K562 (cell line): ENCODE data around the gene GAPVD1. TPM values are rescaled to one million over a fixed set of nuclear protein-coding genes. Genes with fewer than 3 reads are reported as not detected.

ENCODE experiments used
- ARNT ChIP-seq, 2 experiments: fragments of 450-650 bp; IDR thresholded peaks; 2 replicates each; pipeline ENCODE4 v1.6.1; 2016; ENCODE audit warnings: mild to moderate bottlenecking in 1 of 2
- ETV6 ChIP-seq, 3 experiments: fragments of 150-350 bp in 1 of 3; sonication (generic) in 1 of 3; formaldehyde crosslinking in 1 of 3; IDR thresholded peaks; 2 replicates each; pipeline versions ENCODE4 v1.6.1 to v1.8.0; 2014 to 2022; ENCODE audit warnings: borderline replicate concordance in 2 of 3, low read depth in 2 of 3, antibody characterized with exemption in 1 of 3, low read length in 1 of 3, mild to moderate bottlenecking in 1 of 3, missing genetic modification reagents in 1 of 3
- GABPB2 ChIP-seq: fragments of 250-450 bp; sonication (Bioruptor Pico); conservative IDR thresholded peaks from 2 replicates; pipeline ENCODE4 v1.5.1; 2021; ENCODE audit warnings: mild to moderate bottlenecking
- HBP1 ChIP-seq: fragments of 450-650 bp; formaldehyde crosslinking; IDR thresholded peaks from 2 replicates; pipeline ENCODE4 v1.4.0; 2022; ENCODE audit warnings: missing genetic modification characterization
- HDAC6 ChIP-seq: IDR thresholded peaks from 2 replicates; pipeline ENCODE4 v1.6.1; 2012; ENCODE audit warnings: low read depth, mild to moderate bottlenecking, control low read depth, inconsistent platforms, low read length, moderate library complexity
- JUN ChIP-seq, 2 experiments: sonication (generic) in 1 of 2; formaldehyde crosslinking in 1 of 2; IDR thresholded peaks; 2 replicates each; pipeline versions ENCODE4 v1.6.1 to v1.8.0; 2012 to 2022; ENCODE audit warnings: borderline replicate concordance in 2 of 2, mild to moderate bottlenecking in 2 of 2, improper control_type of control experiment in 1 of 2, low read depth in 1 of 2, low read length in 1 of 2, missing genetic modification reagents in 1 of 2
- NCOA4 ChIP-seq: fragments of 450-650 bp; IDR thresholded peaks from 2 replicates; pipeline ENCODE4 v1.6.1; 2018; ENCODE audit warnings: mild to moderate bottlenecking; ENCODE audit not compliant: partially characterized antibody
- PKNOX1 ChIP-seq: fragments of 450-650 bp; IDR thresholded peaks from 2 replicates; pipeline ENCODE4 v1.6.1; 2016
- PRPF4 ChIP-seq: fragments of 200-400 bp; formaldehyde crosslinking; IDR thresholded peaks from one replicate; pipeline ENCODE4 v1.6.1; 2017; ENCODE audit warnings: low read length, low read depth, mild to moderate bottlenecking; ENCODE audit not compliant: insufficient read depth, poor library complexity, severe bottlenecking
- SMAD3 ChIP-seq: fragments of 450-650 bp; formaldehyde crosslinking; conservative IDR thresholded peaks from 2 replicates; pipeline ENCODE4 v1.4.0; 2020; ENCODE audit warnings: mild to moderate bottlenecking
- SMARCE1 ChIP-seq: fragments of 450-650 bp; IDR thresholded peaks from 2 replicates; pipeline ENCODE4 v1.7.1; 2016; ENCODE audit warnings: mild to moderate bottlenecking
- SMC3 ChIP-seq: conservative IDR thresholded peaks from 2 replicates; pipeline ENCODE4 v1.6.1; 2011; ENCODE audit warnings: low read depth, low read length, improper control_type of control experiment; ENCODE audit not compliant: insufficient read depth
- U2AF2 ChIP-seq: fragments of 200-400 bp; formaldehyde crosslinking; optimal IDR thresholded peaks from 2 replicates; pipeline ENCODE3; 2017; ENCODE audit warnings: low read depth, mild to moderate bottlenecking, low read length
- YY1 ChIP-seq, 3 experiments: IDR thresholded peaks; 2 replicates each; pipeline ENCODE4 v1.6.1; 2011; ENCODE audit warnings: low read length in 2 of 3, mild to moderate bottlenecking in 2 of 3, moderate library complexity in 2 of 3, borderline replicate concordance in 1 of 3, control low read depth in 1 of 3, low read depth in 1 of 3; ENCODE audit not compliant: insufficient read depth in 3 of 3, insufficient replicate concordance in 2 of 3, control insufficient read depth in 1 of 3, insufficient read length in 1 of 3; ENCODE audit errors: extremely low read depth in 1 of 3
- ZBTB7A ChIP-seq: IDR thresholded peaks from 2 replicates; pipeline ENCODE4 v1.6.1; 2011; ENCODE audit warnings: low read depth, mild to moderate bottlenecking, low read length, moderate library complexity, borderline replicate concordance; ENCODE audit not compliant: control insufficient read depth
- ZHX1 ChIP-seq: fragments of 150-350 bp; conservative IDR thresholded peaks from 2 replicates; pipeline ENCODE4 v1.6.1; 2014; ENCODE audit warnings: low read length
- ZNF12 ChIP-seq: sonication (generic); formaldehyde crosslinking; IDR thresholded peaks from 2 replicates; pipeline ENCODE4 v1.4.0; 2020; ENCODE audit warnings: mild to moderate bottlenecking, missing genetic modification reagents
- ZNF431 ChIP-seq: sonication (generic); formaldehyde crosslinking; IDR thresholded peaks from 2 replicates; pipeline ENCODE4 v1.8.0; 2022; ENCODE audit warnings: mild to moderate bottlenecking, missing genetic modification reagents
- ZNF507 ChIP-seq: conservative IDR thresholded peaks from 2 replicates; pipeline ENCODE4 v1.6.1; 2017; ENCODE audit warnings: missing genetic modification characterization, missing compliant biosample characterization
- ZNF695 ChIP-seq: fragments of 450-650 bp; formaldehyde crosslinking; IDR thresholded peaks from 2 replicates; pipeline ENCODE4 v1.4.0; 2020; ENCODE audit warnings: mild to moderate bottlenecking, moderate library complexity
- polyA plus RNA-seq, 8 experiments: library from polyadenylated mRNA; depleted of rRNA in 4 of 8; stranded (reverse) in 5 of 8; unstranded in 3 of 8; fragments of >200 nt; fragmentation: Nextera tagmentation in 2 of 8; fragmentation: Illumina TruSeq in 1 of 8; extraction: Ambion mirVana in 2 of 8; extraction: Trizol in 1 of 8; gene quantifications; 2 replicates each; pipeline versions ENCODE4 v1.2.1 to v1.2.3, GENCODE V29; 2011 to 2014; ENCODE audit warnings: inconsistent platforms in 1 of 8, missing spikeins in 1 of 8
- total RNA-seq, 7 experiments: library from RNA; depleted of rRNA in 6 of 7; stranded (reverse); fragments of >200 nt in 6 of 7; fragmentation: Illumina TruSeq in 2 of 7; extraction: Trizol in 2 of 7; gene quantifications; 2 replicates each; pipeline versions ENCODE4 v1.2.1 to v1.2.3, GENCODE V29; 2011 to 2021; ENCODE audit warnings: low replicate concordance in 1 of 7

Gene GAPVD1
- total and polyA plus RNA-seq, 9 of the 15 experiments (the other 6 are each of a cell fraction or from before 2014, with no cell fraction given) = 9.5 to 66.1 (median 45.5) TPM

GRCh38 chr9:125241000-125241862 lies 20.4 kb upstream of the GAPVD1 start, which contains the start of gene HSPA5 (continued):
- TF ChIP-seq ZNF695 (CRISPR knock-in tag) (no peak), SMC3 (no peak), PRPF4 (peak; percentile 99), NCOA4 (no peak), ZHX1 (0 out of 2 replicates have a peak, but pooled peaks have one; percentile 41), ETV6 (IDR thresholded peaks at IDR 0.05; ENCODE audit: borderline replicate concordance in 1 of 2, low read depth in 2 of 2, low read length in 1 of 2) (no peak), ETV6 (CRISPR knock-in tag; IDR thresholded peaks at IDR 0.05; ENCODE audit: borderline replicate concordance) (peak; percentile 93; the same call in 1 of the 2 replicates), ZNF507 (tag) (no peak), YY1 (IDR thresholded peaks at IDR 0.05; ENCODE audit: borderline replicate concordance in 1 of 3, control insufficient read depth in 1 of 3, extremely low read depth in 1 of 3, insufficient read depth in 3 of 3, insufficient read length in 1 of 3, insufficient replicate concordance in 2 of 3, low read depth in 1 of 3, low read length in 2 of 3) (peak in 2 of 3 experiments; percentile 24 to 74), HBP1 (peak; percentile 54; the same call in 1 of the 2 replicates), ZBTB7A (peak; percentile 86), ZNF431 (peak; percentile 81), ARNT (IDR thresholded peaks at IDR 0.05) (no peak), SMARCE1 (no peak), U2AF2 (no peak), PKNOX1 (no peak), HDAC6 (no peak), ZNF12 (peak; percentile 71; the same call in 1 of the 2 replicates), JUN (IDR thresholded peaks at IDR 0.05; ENCODE audit: borderline replicate concordance, low read depth, low read length) (no peak), JUN (CRISPR knock-in tag; IDR thresholded peaks at IDR 0.05; ENCODE audit: borderline replicate concordance) (0 out of 2 replicates have a peak, but pooled peaks have one; percentile 91), SMAD3 (CRISPR knock-in tag) (peak; percentile 80), GABPB2 (CRISPR knock-in tag) (peak; percentile 82; the same call in 1 of the 2 replicates)
